ENCODE data around the gene CCDC13. TPM values are rescaled to one million over a fixed set of nuclear protein-coding genes. Genes with fewer than 3 reads are reported as not detected.

CCDC13 gene
- total RNA-seq, 1 experiment from 2014 or later: 0.82 TPM

- H3K27ac ChIP-seq (ENCODE audit: low read length): no peak overlapping the region
- intact Hi-C loops (cut with micrococcal nuclease; ENCODE audit: unreplicated experiment): no loop called here
- ATAC-seq (peak; percentile 79), DNase-seq (ENCODE audit: low read depth, low spot score) (no peak)
- no peaks in the 10 kb centered on the region for H3K36me3 ChIP-seq (ENCODE audit: control insufficient read depth, insufficient read depth, low read length)
- no peak overlapping the region for H3K4me3 ChIP-seq (ENCODE audit: low read depth in 2 of 2, low read length in 2 of 2)
- ChIA-PET CTCF (interaction anchor here (0.6 kb wide), 1 partner anchor 687 kb away, joined by 4 read pairs; no protein-coding TSS in a partner anchor), POLR2A (no interaction called here)
- no peaks in the 10 kb centered on the region for H3K9me3 ChIP-seq (ENCODE audit: control insufficient read depth, insufficient read depth, low read depth, low read length)
- no TSS peak for BruUV-seq (replicated peaks)
- in situ Hi-C loops (cut with HindIII; ENCODE audit: low pct_unique_long_range_greater_than_20kb, low sequenced_read_pairs): no loop called here
- H3K4me1 ChIP-seq (ENCODE audit: control insufficient read depth, insufficient read depth, low read length): no peaks in the 10 kb centered on the region
- no peak for TF ChIP-seq REST (IDR thresholded peaks at IDR 0.05; ENCODE audit: insufficient read depth in 1 of 2, low read depth in 2 of 2, low read length in 1 of 2)
- TF ChIP-seq TCF7L2 (IDR thresholded peaks at IDR 0.05; ENCODE audit: low read depth, low read length): no peak
- TF ChIP-seq SIN3A (IDR thresholded peaks at IDR 0.05; ENCODE audit: borderline replicate concordance, insufficient read depth, low read depth, low read length): no peak
- TF ChIP-seq, protein P1, sequence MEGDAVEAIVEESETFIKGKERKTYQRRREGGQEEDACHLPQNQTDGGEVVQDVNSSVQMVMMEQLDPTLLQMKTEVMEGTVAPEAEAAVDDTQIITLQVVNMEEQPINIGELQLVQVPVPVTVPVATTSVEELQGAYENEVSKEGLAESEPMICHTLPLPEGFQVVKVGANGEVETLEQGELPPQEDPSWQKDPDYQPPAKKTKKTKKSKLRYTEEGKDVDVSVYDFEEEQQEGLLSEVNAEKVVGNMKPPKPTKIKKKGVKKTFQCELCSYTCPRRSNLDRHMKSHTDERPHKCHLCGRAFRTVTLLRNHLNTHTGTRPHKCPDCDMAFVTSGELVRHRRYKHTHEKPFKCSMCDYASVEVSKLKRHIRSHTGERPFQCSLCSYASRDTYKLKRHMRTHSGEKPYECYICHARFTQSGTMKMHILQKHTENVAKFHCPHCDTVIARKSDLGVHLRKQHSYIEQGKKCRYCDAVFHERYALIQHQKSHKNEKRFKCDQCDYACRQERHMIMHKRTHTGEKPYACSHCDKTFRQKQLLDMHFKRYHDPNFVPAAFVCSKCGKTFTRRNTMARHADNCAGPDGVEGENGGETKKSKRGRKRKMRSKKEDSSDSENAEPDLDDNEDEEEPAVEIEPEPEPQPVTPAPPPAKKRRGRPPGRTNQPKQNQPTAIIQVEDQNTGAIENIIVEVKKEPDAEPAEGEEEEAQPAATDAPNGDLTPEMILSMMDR (IDR thresholded peaks at IDR 0.05): peak; percentile 65
- H3K27me3 ChIP-seq (ENCODE audit: control insufficient read depth, insufficient read depth, low read length): no peaks in the 10 kb centered on the region
These were observed 17.1 kb downstream of the CCDC13 start for GRCh38 chr3:42755681-42756578.

DNA sequence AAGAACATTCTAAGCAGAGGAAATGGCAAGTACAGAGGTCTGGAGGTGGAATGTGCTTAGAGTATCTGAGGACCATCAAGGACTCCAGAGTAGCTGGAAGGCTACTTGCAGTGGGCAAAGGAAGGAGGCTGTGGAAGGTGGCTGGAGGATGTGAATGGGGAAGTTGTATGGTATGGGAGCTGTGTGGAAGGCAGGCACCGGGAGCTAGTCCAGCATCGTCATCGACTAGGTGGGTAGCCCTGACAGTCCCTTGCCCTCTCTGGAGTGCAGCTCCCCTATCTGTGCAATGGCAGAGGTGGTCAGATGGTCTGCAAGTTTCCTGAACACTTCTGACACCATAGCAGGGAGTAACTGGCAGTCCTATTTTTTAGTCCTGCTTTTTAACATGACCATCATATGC, 19.3 kb downstream of the CCDC13 start:
- no peak overlapping the region for H3K27ac ChIP-seq (ENCODE audit: low read length)
- BruUV-seq (replicated peaks): no TSS peak
- TF ChIP-seq TCF7L2 (IDR thresholded peaks at IDR 0.05; ENCODE audit: low read depth, low read length): no peak
- no peak for TF ChIP-seq REST (IDR thresholded peaks at IDR 0.05; ENCODE audit: insufficient read depth in 1 of 2, low read depth in 2 of 2, low read length in 1 of 2)
- TF ChIP-seq, protein P1 (IDR thresholded peaks at IDR 0.05): no peak
- no peak for TF ChIP-seq SIN3A (IDR thresholded peaks at IDR 0.05; ENCODE audit: borderline replicate concordance, insufficient read depth, low read depth, low read length)
- TF ChIP-seq POLR2AphosphoS5 (IDR thresholded peaks at IDR 0.05; ENCODE audit: low read depth, low read length): no peak
- H3K27me3 ChIP-seq (ENCODE audit: control insufficient read depth, insufficient read depth, low read length): no peaks in the 10 kb centered on the region
- H3K4me1 ChIP-seq (ENCODE audit: control insufficient read depth, insufficient read depth, low read length): no peaks in the 10 kb centered on the region
- H3K4me3 ChIP-seq (ENCODE audit: low read depth in 2 of 2, low read length in 2 of 2): no peak overlapping the region
- H3K9me3 ChIP-seq (ENCODE audit: control insufficient read depth, insufficient read depth, low read depth, low read length): no peaks in the 10 kb centered on the region
- DNase-seq (ENCODE audit: low read depth, low spot score) (no peak), ATAC-seq (no peak)
- ChIA-PET POLR2A (no interaction called here), CTCF (no interaction called here)
- in situ Hi-C loops (cut with HindIII; ENCODE audit: low pct_unique_long_range_greater_than_20kb, low sequenced_read_pairs): no loop called here
- H3K36me3 ChIP-seq (ENCODE audit: control insufficient read depth, insufficient read depth, low read length): no peaks in the 10 kb centered on the region
- intact Hi-C loops (cut with micrococcal nuclease; ENCODE audit: unreplicated experiment): no loop called here
